ENCODE measurements around the gene HIGD1B. TPM values are rescaled to one million over a fixed set of nuclear protein-coding genes. Genes with fewer than 3 reads are reported as not detected.

HIGD1B gene
- total RNA-seq, 1 donor from 2014 or later, result not detected

DNA sequence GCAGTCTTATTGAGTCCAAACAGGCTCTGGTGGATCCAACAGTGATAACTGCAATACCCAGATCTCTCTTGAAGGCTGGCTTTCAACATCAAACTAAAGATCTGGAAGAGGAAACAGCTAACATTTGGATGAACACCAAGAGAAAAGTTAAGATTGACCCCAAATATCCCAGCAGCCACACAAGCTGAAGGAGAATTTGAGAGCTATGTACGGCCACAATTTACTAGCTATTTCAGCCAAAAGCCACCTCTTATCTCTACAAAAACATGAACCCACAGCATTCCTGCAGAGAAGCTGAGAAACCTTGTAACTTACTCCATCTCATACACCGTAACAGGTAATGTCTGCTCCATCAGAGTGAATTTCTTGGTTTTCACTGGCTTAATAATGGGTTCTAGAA, 37.3 kb downstream of the HIGD1B start:
- Mint-ChIP-seq H3K9me3 (ENCODE audit: unreplicated experiment) (no peaks in the 10 kb centered on the region), H3K27ac (ENCODE audit: unreplicated experiment) (no peak overlapping the region), H3K36me3 (ENCODE audit: unreplicated experiment) (peaks cover 34% of the 10 kb centered on the region), H3K4me1 (ENCODE audit: unreplicated experiment) (no peaks in the 10 kb centered on the region), H3K4me3 (ENCODE audit: unreplicated experiment) (no peak overlapping the region), H3K27me3 (ENCODE audit: unreplicated experiment) (no peaks in the 10 kb centered on the region)
- TF ChIP-seq, protein P1, sequence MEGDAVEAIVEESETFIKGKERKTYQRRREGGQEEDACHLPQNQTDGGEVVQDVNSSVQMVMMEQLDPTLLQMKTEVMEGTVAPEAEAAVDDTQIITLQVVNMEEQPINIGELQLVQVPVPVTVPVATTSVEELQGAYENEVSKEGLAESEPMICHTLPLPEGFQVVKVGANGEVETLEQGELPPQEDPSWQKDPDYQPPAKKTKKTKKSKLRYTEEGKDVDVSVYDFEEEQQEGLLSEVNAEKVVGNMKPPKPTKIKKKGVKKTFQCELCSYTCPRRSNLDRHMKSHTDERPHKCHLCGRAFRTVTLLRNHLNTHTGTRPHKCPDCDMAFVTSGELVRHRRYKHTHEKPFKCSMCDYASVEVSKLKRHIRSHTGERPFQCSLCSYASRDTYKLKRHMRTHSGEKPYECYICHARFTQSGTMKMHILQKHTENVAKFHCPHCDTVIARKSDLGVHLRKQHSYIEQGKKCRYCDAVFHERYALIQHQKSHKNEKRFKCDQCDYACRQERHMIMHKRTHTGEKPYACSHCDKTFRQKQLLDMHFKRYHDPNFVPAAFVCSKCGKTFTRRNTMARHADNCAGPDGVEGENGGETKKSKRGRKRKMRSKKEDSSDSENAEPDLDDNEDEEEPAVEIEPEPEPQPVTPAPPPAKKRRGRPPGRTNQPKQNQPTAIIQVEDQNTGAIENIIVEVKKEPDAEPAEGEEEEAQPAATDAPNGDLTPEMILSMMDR (IDR thresholded peaks at IDR 0.05), result no peak
- no peak for DNase-seq (ENCODE audit: extremely low spot score, unreplicated experiment)

GRCh38 chr17:44887016-44887415, 39.3 kb downstream of the HIGD1B start:
- Mint-ChIP-seq H3K9me3 (ENCODE audit: unreplicated experiment) (no peaks in the 10 kb centered on the region), H3K36me3 (ENCODE audit: unreplicated experiment) (peaks cover 31% of the 10 kb centered on the region)

DNA sequence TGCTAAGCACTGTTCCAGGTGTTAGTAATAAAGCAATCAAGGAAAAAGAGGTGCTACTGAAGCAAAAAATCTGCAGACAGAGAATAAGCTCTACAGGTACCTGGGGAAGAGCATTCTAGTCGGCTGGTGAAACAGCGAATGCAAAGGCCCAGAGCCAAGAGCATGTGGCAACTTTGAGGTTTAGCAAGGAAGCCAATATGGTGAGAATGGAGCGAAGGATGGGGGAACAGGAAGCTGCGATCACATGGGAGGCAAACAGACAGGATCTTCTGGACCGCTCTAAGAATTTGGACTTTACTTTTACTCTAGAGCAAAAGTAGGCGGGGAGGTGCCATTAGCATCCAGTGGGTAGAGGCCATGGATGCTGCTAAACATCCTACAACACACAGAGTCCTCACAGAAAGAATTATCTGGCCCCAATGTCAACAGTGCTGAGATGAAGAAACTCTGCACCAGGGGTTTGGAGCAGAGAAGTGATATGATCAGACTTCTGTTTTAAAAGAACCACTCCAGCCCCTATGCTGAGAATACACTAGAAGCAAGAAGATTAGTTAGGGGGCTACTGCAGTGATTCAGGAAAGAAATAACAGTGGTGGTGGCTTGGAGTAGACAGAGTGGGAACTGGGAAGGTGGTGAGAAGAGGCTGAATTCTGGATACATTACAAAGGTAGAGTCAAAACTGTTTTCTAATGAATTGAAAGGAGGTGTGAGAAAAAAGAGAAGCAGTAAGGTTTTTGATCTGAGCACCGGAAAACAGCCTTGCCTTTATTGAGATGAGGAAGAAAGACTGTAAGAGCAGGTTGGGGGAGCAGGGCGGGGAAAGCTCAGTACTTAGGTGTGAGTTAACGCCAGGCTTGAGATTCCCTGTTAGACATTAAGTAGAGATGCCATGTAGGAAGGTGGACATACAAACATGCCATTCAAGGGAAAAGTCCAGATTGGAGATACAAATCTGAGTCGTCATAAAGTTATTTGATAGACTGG, 40.6 kb downstream of the HIGD1B start:
- no peaks in the 10 kb centered on the region for H3K27me3 Mint-ChIP-seq (ENCODE audit: unreplicated experiment)
- H3K9me3 Mint-ChIP-seq (ENCODE audit: unreplicated experiment), result no peaks in the 10 kb centered on the region
- H3K27ac Mint-ChIP-seq (ENCODE audit: unreplicated experiment), result no peak overlapping the region
- TF ChIP-seq, protein P1 (IDR thresholded peaks at IDR 0.05), result no peak
- no peaks in the 10 kb centered on the region for H3K4me1 Mint-ChIP-seq (ENCODE audit: unreplicated experiment)
- DNase-seq (ENCODE audit: extremely low spot score, unreplicated experiment), result no peak
- H3K4me3 Mint-ChIP-seq (ENCODE audit: unreplicated experiment), result no peak overlapping the region
- H3K36me3 Mint-ChIP-seq (ENCODE audit: unreplicated experiment), result peaks cover 26% of the 10 kb centered on the region

More at GRCh38 chr17:44887016-44887415, 39.3 kb downstream of the HIGD1B start:
- TF ChIP-seq, protein P1 (IDR thresholded peaks at IDR 0.05), result no peak
- no peak for DNase-seq (ENCODE audit: extremely low spot score, unreplicated experiment)
- Mint-ChIP-seq H3K4me3 (ENCODE audit: unreplicated experiment) (no peak overlapping the region), H3K27me3 (ENCODE audit: unreplicated experiment) (no peaks in the 10 kb centered on the region), H3K27ac (ENCODE audit: unreplicated experiment) (no peak overlapping the region), H3K4me1 (ENCODE audit: unreplicated experiment) (no peaks in the 10 kb centered on the region)

DNA sequence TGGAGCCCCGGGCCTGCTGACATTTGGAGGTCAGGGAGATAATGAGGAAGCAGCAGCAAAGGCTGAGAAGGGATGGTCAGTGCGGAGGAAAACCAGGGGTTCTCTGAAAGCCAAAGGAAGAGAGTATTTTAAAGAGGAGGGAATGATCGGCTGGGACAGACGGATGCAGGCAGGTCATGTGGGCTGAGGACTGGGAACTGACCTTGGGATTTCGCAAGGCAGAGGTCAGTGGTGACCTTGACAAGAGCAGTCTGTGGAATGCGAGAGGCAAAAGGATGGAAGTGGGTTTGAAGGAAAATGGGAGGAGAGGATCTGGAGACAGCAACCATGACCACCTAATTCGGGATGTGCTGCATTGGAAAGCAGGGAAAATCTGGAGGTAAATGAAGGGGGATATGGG, 41.3 kb downstream of the HIGD1B start:
- TF ChIP-seq, protein P1 (IDR thresholded peaks at IDR 0.05), result no peak
- Mint-ChIP-seq H3K9me3 (ENCODE audit: unreplicated experiment) (no peaks in the 10 kb centered on the region), H3K27ac (ENCODE audit: unreplicated experiment) (no peak overlapping the region), H3K27me3 (ENCODE audit: unreplicated experiment) (no peaks in the 10 kb centered on the region), H3K4me1 (ENCODE audit: unreplicated experiment) (no peaks in the 10 kb centered on the region), H3K4me3 (ENCODE audit: unreplicated experiment) (no peak overlapping the region), H3K36me3 (ENCODE audit: unreplicated experiment) (peaks cover 24% of the 10 kb centered on the region)
- DNase-seq (ENCODE audit: extremely low spot score, unreplicated experiment), result no peak

GRCh38 chr17:44892250-44892649, 44.6 kb downstream of the HIGD1B start:
- no peaks in the 10 kb centered on the region for H3K27me3 Mint-ChIP-seq (ENCODE audit: unreplicated experiment)
- no peak overlapping the region for H3K4me3 Mint-ChIP-seq (ENCODE audit: unreplicated experiment)
- no peak for DNase-seq (ENCODE audit: extremely low spot score, unreplicated experiment)
- H3K9me3 Mint-ChIP-seq (ENCODE audit: unreplicated experiment), result no peaks in the 10 kb centered on the region
- H3K4me1 Mint-ChIP-seq (ENCODE audit: unreplicated experiment), result peaks cover 1% of the 10 kb centered on the region
- H3K36me3 Mint-ChIP-seq (ENCODE audit: unreplicated experiment), result peaks cover 18% of the 10 kb centered on the region
- TF ChIP-seq, protein P1 (IDR thresholded peaks at IDR 0.05), result no peak
- no peak overlapping the region for H3K27ac Mint-ChIP-seq (ENCODE audit: unreplicated experiment)

Data from osteocyte (in vitro differentiated cells).